Measurements from ENCODE around the gene STX8.

Gene STX8

DNA sequence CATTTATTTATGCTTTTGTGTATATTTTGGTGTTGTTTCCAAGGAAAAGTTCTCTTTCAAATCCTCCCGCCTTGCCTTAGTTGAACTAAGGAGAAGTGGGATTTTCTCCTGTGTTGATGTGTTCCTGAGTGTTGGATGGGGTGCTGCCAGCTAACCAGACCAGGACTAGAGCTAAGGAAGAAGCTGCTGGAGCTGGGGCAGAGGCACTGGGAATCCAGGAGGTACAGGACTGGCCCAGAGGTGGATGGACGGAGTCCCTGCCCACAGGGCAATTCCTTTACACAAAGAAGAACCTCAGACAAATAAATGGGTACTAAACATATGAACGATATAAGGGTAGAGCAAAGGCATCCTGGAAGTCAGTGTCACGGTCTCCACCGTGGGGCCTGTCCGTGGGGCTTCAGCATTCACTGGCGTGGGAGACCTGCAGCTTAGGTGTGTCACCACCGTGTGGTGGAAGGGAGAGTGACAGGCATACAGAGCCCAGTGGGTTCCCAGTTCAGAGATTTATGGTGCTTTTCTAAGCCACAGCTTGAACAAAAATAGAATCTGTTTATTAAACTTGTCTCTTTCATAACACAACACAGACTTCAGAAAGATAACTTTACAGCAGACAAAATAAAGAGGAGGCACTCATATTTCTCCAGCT is 283.6 kb downstream of the STX8 start:
- H3K4me3 ChIP-seq (ENCODE audit: low read length), result no peak overlapping the region
- peak; percentile 13 for DNase-seq (ENCODE audit: low read depth)

DNA sequence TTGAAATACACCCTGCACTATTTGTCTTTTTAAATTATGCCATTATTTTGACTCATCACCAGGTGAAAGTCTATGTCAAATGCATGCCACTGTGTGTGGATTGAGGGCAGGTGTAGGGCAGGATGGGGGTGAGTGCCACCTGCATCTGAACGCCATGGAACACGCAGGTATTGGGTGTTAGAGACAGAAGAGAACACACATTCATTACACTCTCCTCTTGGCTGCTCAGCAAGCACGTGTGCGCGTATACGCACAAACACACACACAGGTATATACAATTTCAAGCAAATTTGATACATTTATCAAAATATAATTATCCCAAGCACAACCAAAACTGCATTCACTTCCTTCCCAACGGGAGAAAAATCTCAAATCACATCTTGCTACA is 285.4 kb downstream of the STX8 start:
- DNase-seq (ENCODE audit: low read depth), result no peak
- H3K4me1 ChIP-seq (ENCODE audit: control insufficient read depth, insufficient read depth, low read length), result peaks cover 30% of the 10 kb centered on the region

More for the DNA sequence above, 283.6 kb downstream of the STX8 start:
- Histone ChIP-seq H3K27me3 (replicated peaks; ENCODE audit: control insufficient read depth, insufficient read depth, low read length) (no peaks in the 10 kb centered on the region), H3K9me3 (ENCODE audit: control insufficient read depth, low read length) (no peaks in the 10 kb centered on the region), H3K36me3 (ENCODE audit: control insufficient read depth, insufficient read depth, low read length, severe bottlenecking) (no peaks in the 10 kb centered on the region), H3K9ac (ENCODE audit: low read length) (no peak overlapping the region), H3K4me1 (ENCODE audit: control insufficient read depth, insufficient read depth, low read length) (peaks cover 21% of the 10 kb centered on the region)

DNA sequence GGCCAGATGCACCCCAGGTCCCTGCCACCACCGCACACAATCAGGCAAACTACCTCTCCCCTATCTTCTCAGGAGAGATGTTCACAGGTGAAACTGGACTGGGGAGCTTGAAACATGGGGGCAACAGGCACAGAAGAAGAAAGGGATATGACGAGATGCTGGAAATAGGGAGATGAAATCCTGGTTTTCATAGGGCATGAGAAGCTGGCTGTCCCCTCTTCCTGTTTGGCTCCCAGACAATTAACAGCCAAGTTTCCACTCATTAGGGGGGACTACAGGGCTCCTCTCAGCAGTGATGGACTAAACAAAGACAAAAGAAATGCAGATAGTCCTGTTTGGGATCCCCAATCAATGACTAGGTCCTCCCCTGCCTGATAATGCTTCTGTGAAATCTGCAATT is 288.3 kb downstream of the STX8 start:
- Histone ChIP-seq H3K9me3 (ENCODE audit: control insufficient read depth, low read length) (no peaks in the 10 kb centered on the region), H3K4me1 (ENCODE audit: control insufficient read depth, insufficient read depth, low read length) (peaks cover 30% of the 10 kb centered on the region), H3K4me3 (ENCODE audit: low read length) (no peak overlapping the region), H3K36me3 (ENCODE audit: control insufficient read depth, insufficient read depth, low read length, severe bottlenecking) (no peaks in the 10 kb centered on the region), H3K27me3 (replicated peaks; ENCODE audit: control insufficient read depth, insufficient read depth, low read length) (no peaks in the 10 kb centered on the region), H3K9ac (ENCODE audit: low read length) (no peak overlapping the region)
- DNase-seq (ENCODE audit: low read depth), result no peak

More for the DNA sequence above, 285.4 kb downstream of the STX8 start:
- Histone ChIP-seq H3K36me3 (ENCODE audit: control insufficient read depth, insufficient read depth, low read length, severe bottlenecking) (no peaks in the 10 kb centered on the region), H3K4me3 (ENCODE audit: low read length) (no peak overlapping the region), H3K9ac (ENCODE audit: low read length) (no peak overlapping the region), H3K9me3 (ENCODE audit: control insufficient read depth, low read length) (no peaks in the 10 kb centered on the region), H3K27me3 (replicated peaks; ENCODE audit: control insufficient read depth, insufficient read depth, low read length) (no peaks in the 10 kb centered on the region)

DNA sequence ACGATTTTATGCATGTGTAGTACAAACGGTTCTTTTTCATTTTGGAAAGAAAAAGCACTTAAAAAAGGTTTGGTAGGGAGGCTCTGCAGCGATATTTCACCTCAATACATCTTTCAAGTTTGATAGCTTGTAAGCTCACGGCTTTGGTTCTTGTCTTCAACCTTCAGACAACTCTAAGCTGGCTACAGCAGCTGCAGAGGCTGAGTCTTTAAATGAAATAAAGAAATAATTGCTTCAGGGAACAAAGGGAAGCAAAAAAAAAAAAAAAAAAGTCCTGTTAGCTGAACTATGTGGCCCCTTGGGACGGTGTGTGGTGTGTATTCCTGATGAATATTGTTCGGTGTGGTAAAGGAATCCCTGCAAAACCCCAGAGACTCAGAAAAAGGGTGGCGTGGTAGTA is 289.2 kb downstream of the STX8 start:
- Histone ChIP-seq H3K4me1 (ENCODE audit: control insufficient read depth, insufficient read depth, low read length) (peaks cover 23% of the 10 kb centered on the region), H3K9ac (ENCODE audit: low read length) (peak overlapping the region; percentile 41), H3K9me3 (ENCODE audit: control insufficient read depth, low read length) (no peaks in the 10 kb centered on the region), H3K4me3 (ENCODE audit: low read length) (peak overlapping the region; percentile 3), H3K27me3 (replicated peaks; ENCODE audit: control insufficient read depth, insufficient read depth, low read length) (no peaks in the 10 kb centered on the region), H3K36me3 (ENCODE audit: control insufficient read depth, insufficient read depth, low read length, severe bottlenecking) (no peaks in the 10 kb centered on the region)
- DNase-seq (ENCODE audit: low read depth), result no peak

DNA sequence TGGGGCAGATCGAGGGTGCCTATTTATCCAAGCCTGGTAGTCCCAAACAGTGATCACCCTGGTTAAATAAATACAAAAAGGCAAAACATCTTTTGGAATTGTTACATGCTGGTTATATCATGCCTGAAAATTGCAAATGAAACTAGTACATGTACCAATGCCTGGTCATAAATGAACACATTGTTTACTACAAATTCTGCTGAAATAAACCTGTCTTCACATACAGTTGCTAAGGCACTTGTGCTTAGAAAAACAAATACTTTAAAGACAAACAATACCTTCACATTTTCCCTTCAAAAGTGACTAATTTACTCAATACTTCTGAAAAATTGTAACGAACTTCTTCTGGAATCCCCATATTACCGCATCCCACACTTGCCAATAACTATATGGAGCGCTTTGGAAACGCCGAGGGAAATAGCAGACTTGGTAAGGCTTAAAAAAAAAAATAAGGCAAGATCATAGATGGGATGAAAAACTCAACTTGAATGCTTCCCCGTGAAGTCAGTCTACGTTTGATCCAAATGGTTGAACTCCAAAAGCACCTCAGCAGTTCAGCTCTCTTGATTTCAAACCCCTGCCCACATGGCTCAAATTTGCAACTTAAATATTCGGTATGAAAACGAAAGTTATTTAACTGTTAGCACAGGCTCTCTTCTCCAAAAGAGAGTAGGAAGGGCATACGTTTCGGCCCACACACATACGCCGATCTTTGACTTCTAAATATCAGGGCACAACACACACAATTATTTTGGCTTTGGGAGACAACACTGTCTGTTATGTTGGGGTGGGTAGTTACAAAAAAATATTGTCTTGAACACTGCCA is 289.8 kb downstream of the STX8 start:
- H3K4me1 ChIP-seq (ENCODE audit: control insufficient read depth, insufficient read depth, low read length), result peaks cover 23% of the 10 kb centered on the region
- peak overlapping the region; percentile 41 for H3K9ac ChIP-seq (ENCODE audit: low read length)
- H3K27me3 ChIP-seq (replicated peaks; ENCODE audit: control insufficient read depth, insufficient read depth, low read length), result no peaks in the 10 kb centered on the region
- no peak for DNase-seq (ENCODE audit: low read depth)
- no peaks in the 10 kb centered on the region for H3K36me3 ChIP-seq (ENCODE audit: control insufficient read depth, insufficient read depth, low read length, severe bottlenecking)
- no peaks in the 10 kb centered on the region for H3K9me3 ChIP-seq (ENCODE audit: control insufficient read depth, low read length)
- H3K4me3 ChIP-seq (ENCODE audit: low read length), result peak overlapping the region; percentile 3

DNA sequence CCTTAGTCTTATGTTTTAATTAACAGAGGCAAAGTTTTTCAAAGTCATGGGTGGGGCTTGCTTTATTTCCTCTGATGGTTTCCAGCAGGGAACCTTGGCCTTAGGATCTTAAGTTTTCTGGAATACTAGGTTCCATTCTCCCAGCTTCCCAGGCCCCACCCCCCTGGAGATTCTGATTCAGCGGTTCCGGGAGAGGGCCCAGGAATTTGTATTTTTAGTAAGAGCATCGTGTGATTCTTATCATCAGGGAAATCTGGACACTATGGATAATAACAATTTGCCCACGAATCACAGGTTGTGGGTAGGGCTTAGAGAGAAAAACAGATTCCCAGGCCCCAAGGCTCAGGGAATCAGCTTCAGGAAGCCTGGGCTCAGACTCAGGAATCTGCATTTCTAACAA is 290.7 kb downstream of the STX8 start:
- H3K4me3 ChIP-seq (ENCODE audit: low read length), result no peak overlapping the region

DNA sequence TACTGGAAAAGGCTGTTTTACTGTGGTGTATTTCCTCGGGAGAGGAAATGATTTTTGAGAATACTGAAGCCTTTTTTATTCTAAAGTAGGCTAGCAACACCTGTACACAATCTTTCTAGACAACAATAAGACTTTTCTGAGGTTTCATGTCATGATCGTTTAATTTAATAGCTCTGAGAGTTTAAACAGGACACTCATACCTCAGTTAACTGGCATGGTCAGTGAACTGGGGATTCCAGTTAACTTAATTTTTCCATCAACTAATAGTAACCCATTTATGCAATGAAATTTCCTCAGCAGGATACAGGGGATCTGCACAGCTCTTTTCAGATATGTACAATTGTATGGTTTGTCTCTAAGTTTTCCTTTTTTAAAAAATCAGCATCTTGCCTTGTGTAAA is 291.7 kb downstream of the STX8 start:
- no peak overlapping the region for H3K9ac ChIP-seq (ENCODE audit: low read length)
- H3K4me1 ChIP-seq (ENCODE audit: control insufficient read depth, insufficient read depth, low read length), result peaks cover 16% of the 10 kb centered on the region
- H3K4me3 ChIP-seq (ENCODE audit: low read length), result no peak overlapping the region
- peak; percentile 18 for DNase-seq (ENCODE audit: low read depth)
- no peaks in the 10 kb centered on the region for H3K9me3 ChIP-seq (ENCODE audit: control insufficient read depth, low read length)
- no peaks in the 10 kb centered on the region for H3K36me3 ChIP-seq (ENCODE audit: control insufficient read depth, insufficient read depth, low read length, severe bottlenecking)
- no peaks in the 10 kb centered on the region for H3K27me3 ChIP-seq (replicated peaks; ENCODE audit: control insufficient read depth, insufficient read depth, low read length)

More for the DNA sequence above, 290.7 kb downstream of the STX8 start:
- H3K36me3 ChIP-seq (ENCODE audit: control insufficient read depth, insufficient read depth, low read length, severe bottlenecking), result no peaks in the 10 kb centered on the region
- DNase-seq (ENCODE audit: low read depth), result no peak
- H3K27me3 ChIP-seq (replicated peaks; ENCODE audit: control insufficient read depth, insufficient read depth, low read length), result no peaks in the 10 kb centered on the region
- peaks cover 19% of the 10 kb centered on the region for H3K4me1 ChIP-seq (ENCODE audit: control insufficient read depth, insufficient read depth, low read length)
- H3K9me3 ChIP-seq (ENCODE audit: control insufficient read depth, low read length), result no peaks in the 10 kb centered on the region
- H3K9ac ChIP-seq (ENCODE audit: low read length), result no peak overlapping the region

DNA sequence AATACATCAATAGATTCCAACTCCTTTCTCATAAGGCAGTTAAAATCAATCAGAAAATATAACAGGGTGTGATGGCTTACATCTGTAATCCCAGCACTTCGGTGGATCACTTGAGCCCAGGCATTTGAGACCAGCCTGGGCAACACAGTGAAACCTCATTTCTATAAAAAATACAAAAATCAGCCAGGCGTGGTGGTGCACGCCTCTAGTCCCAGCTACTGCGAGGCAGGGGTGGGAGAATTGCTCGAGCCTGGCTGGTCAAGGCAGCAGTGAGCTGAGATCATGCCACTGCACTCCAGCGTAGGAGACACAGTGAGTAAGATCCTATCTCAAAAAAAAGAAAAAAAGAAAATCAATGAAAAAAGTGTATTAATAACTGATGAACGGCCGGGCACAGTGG is 295.7 kb downstream of the STX8 start:
- Histone ChIP-seq H3K36me3 (ENCODE audit: control insufficient read depth, insufficient read depth, low read length, severe bottlenecking) (no peaks in the 10 kb centered on the region), H3K4me3 (ENCODE audit: low read length) (no peak overlapping the region), H3K9me3 (ENCODE audit: control insufficient read depth, low read length) (no peaks in the 10 kb centered on the region), H3K27me3 (replicated peaks; ENCODE audit: control insufficient read depth, insufficient read depth, low read length) (no peaks in the 10 kb centered on the region), H3K9ac (ENCODE audit: low read length) (no peak overlapping the region), H3K4me1 (ENCODE audit: control insufficient read depth, insufficient read depth, low read length) (peaks cover 3% of the 10 kb centered on the region)
- no peak for DNase-seq (ENCODE audit: low read depth)

DNA sequence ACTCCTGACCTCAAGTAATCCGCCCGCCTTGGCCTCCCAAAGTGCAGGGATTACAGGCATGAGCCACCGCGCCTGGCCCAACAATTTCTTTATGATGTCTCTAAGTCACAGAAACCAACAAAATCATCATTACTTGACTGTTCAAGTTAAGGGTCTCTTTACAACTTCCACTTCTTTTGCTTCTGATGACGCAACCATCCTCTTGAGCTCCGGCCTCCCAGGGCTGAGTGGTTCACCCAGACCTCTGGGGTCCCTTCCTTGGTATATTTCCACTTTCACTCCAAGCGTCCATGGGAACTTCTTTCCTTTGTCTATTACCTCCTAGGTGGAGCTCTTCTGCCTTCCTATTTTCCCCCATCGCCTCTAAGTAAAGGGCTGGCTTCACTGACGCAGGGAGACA is 300.6 kb downstream of the STX8 start:
- H3K27me3 ChIP-seq (replicated peaks; ENCODE audit: control insufficient read depth, insufficient read depth, low read length), result no peaks in the 10 kb centered on the region
- no peak overlapping the region for H3K9ac ChIP-seq (ENCODE audit: low read length)
- H3K36me3 ChIP-seq (ENCODE audit: control insufficient read depth, insufficient read depth, low read length, severe bottlenecking), result no peaks in the 10 kb centered on the region
- no peaks in the 10 kb centered on the region for H3K9me3 ChIP-seq (ENCODE audit: control insufficient read depth, low read length)
- peaks cover 18% of the 10 kb centered on the region for H3K4me1 ChIP-seq (ENCODE audit: control insufficient read depth, insufficient read depth, low read length)
- no peak overlapping the region for H3K4me3 ChIP-seq (ENCODE audit: low read length)
- no peak for DNase-seq (ENCODE audit: low read depth)

DNA sequence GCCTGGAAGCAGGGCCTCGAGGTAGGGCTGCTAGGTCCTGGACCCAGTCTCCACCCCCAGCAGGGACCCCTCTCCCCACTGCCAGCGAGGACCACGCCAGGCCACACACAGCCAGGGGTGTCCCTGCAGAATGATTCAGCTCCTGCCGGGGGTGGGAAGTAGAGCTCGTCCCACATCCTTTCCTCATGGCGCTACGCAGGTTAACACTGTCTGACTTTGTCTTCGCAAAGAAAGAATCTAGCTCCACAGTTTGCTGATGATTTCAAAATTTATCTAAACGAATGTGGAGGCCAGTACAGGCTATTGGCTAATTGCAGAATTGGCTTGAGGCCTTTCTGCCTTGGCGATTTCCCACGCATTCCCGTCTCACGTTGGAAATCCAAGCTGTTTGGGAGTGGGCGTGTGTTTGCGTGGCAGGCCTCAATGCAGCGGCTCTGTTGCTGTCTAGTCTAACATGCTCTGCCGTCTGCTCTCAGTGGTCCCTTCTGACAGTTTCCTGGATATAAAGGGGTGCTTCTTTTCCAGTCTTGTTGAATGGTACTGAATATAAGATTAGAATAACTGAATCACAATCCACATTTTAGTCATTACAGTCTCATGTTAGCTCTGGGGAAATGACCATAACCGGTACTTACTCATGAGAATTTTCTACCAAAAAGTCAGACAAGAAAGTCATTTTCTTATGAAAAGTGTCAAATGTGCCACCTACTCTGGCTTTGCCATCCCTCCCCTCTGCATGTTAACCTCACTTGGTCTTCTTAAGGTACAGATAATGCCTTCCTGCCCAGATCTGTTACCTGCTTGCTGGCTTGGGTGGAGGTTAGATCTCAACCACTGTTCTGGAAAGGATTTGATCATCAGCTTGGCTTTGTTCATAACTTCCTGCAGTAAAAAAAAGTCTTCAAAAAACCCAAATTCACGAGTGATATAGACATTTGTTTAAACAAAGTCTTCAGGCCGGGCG is 301.9 kb downstream of the STX8 start:
- DNase-seq (ENCODE audit: low read depth), result peak; percentile 35
- Histone ChIP-seq H3K4me3 (ENCODE audit: low read length) (peak overlapping the region; percentile 49), H3K9me3 (ENCODE audit: control insufficient read depth, low read length) (no peaks in the 10 kb centered on the region), H3K36me3 (ENCODE audit: control insufficient read depth, insufficient read depth, low read length, severe bottlenecking) (no peaks in the 10 kb centered on the region), H3K27me3 (replicated peaks; ENCODE audit: control insufficient read depth, insufficient read depth, low read length) (no peaks in the 10 kb centered on the region), H3K9ac (ENCODE audit: low read length) (peak overlapping the region; percentile 53), H3K4me1 (ENCODE audit: control insufficient read depth, insufficient read depth, low read length) (peaks cover 18% of the 10 kb centered on the region)

All from adipocyte (in vitro differentiated cells).